BE2C (cell line): Measurements from ENCODE around the gene SPSB4.

Source experiments
- DNase-seq: peaks from one replicate; pipeline ENCODE4 v3.0.0-alpha.2; 2020
- H3K27me3 ChIP-seq: fragments of 250-450 bp; sonication (Bioruptor Pico); 2 replicates; pipeline ENCODE4 v1.5.1; 2020; ENCODE audit warnings: mild to moderate bottlenecking
- H3K36me3 ChIP-seq: fragments of 250-450 bp; sonication (Bioruptor Pico); 2 replicates; pipeline ENCODE4 v1.5.1; 2020; ENCODE audit warnings: mild to moderate bottlenecking
- H3K4me1 ChIP-seq: fragments of 250-450 bp; sonication (Bioruptor Pico); 2 replicates; pipeline ENCODE4 v1.5.1; 2020
- H3K4me3 ChIP-seq: 2 replicates; pipeline ENCODE4 v1.5.1; 2011; ENCODE audit warnings: low read depth, low read length
- H3K9me3 ChIP-seq: fragments of 250-450 bp; sonication (Bioruptor Pico); 2 replicates; pipeline ENCODE4 v1.5.1; 2020
- TF ChIP-seq, protein P1 (sequence below): IDR thresholded peaks from 2 replicates; pipeline ENCODE4 v1.5.1; 2012; ENCODE audit warnings: mild to moderate bottlenecking, low read depth, low read length

SPSB4 gene

DNA sequence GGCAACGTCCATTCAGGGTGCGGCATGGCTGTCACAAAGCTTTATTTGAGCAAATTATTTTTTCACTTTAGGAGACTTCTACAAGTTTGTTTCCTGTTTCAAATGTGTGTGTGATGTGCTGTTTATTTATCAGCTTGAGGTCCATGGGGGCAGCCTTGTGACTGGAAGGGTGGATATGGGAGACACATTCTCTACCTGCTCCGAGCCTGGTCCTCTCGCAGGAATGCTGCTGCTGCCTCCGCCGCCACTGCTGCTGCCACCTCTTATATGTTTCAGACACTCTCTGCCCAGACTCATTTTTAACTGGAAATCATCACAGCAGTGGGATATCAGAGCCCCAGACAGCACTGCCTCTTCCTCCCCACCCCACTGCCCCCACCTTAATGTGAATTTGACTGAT is 97.0 kb downstream of the SPSB4 start:
- no peaks in the 10 kb centered on the region; the same call in none of the 2 replicates for H3K9me3 ChIP-seq
- TF ChIP-seq, protein P1, sequence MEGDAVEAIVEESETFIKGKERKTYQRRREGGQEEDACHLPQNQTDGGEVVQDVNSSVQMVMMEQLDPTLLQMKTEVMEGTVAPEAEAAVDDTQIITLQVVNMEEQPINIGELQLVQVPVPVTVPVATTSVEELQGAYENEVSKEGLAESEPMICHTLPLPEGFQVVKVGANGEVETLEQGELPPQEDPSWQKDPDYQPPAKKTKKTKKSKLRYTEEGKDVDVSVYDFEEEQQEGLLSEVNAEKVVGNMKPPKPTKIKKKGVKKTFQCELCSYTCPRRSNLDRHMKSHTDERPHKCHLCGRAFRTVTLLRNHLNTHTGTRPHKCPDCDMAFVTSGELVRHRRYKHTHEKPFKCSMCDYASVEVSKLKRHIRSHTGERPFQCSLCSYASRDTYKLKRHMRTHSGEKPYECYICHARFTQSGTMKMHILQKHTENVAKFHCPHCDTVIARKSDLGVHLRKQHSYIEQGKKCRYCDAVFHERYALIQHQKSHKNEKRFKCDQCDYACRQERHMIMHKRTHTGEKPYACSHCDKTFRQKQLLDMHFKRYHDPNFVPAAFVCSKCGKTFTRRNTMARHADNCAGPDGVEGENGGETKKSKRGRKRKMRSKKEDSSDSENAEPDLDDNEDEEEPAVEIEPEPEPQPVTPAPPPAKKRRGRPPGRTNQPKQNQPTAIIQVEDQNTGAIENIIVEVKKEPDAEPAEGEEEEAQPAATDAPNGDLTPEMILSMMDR = no peak
- H3K4me1 ChIP-seq = no peaks in the 10 kb centered on the region
- peaks cover 13% of the 10 kb centered on the region for H3K36me3 ChIP-seq
- DNase-seq = no peak
- H3K4me3 ChIP-seq = no peak overlapping the region
- no peaks in the 10 kb centered on the region for H3K27me3 ChIP-seq

DNA sequence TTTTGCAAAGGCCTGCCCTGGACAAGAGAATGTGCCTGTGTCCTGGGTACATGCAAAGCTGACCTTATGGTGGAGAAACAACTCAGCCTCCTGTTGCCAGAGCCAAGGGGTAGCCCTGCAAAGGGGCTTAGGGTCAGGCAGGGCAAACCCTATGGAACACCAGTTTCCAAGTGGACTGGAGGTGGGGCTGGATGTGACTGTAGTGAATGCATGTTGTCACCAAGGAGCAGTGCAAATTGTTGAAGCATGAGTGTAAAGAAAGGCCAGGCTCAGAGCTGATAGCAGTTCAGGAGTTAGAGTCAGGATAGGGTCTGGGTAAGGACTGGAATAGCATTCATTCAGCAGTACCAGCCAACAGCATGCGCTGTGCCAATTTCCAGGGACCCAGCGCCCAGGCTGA is 97.6 kb downstream of the SPSB4 start:
- Histone ChIP-seq H3K4me3 (no peak overlapping the region), H3K4me1 (no peaks in the 10 kb centered on the region), H3K27me3 (no peaks in the 10 kb centered on the region), H3K36me3 (peaks cover 13% of the 10 kb centered on the region), H3K9me3 (no peaks in the 10 kb centered on the region; the same call in 1 of the 2 replicates)
- DNase-seq = no peak
- TF ChIP-seq, protein P1 = no peak

DNA sequence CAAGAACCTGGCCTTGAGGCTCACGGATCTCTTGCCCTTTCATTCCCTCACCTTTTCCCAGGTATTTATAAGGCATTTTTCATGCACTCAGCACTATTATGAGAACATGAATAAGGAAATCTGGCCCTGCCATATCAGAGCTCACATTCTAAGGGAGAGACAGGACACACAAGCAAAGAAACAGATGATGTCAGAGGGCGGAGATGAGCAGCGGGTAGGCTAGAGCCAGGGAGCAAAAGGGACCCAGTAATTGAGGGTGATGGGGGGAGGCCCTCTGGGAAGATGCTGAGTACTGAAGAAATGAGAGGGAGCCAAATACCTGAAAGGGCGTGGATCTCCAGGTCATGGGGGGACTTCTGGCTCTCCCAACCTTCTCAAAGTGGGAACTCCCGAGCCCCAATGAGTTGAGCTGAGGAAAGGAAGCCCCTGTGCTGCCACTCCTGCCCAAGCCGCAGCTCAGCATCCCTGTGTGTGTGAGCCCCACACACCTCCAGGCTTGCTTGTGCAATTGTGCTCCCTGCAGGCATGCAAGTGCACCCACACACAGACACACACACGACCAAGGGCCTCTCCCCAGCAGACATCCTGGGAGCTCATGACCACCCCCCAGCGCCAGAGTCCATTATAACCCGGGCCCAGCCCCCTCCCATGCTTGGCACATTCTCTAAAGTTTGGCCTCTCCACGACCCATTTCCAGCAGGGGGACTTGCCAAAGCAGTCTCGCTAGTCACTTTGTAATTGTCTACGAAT is 99.1 kb downstream of the SPSB4 start:
- H3K9me3 ChIP-seq = no peaks in the 10 kb centered on the region
- H3K4me1 ChIP-seq = no peaks in the 10 kb centered on the region
- peaks cover 5% of the 10 kb centered on the region for H3K36me3 ChIP-seq
- no peak for DNase-seq
- TF ChIP-seq, protein P1 = no peak
- H3K4me3 ChIP-seq = no peak overlapping the region
- H3K27me3 ChIP-seq = no peaks in the 10 kb centered on the region

DNA sequence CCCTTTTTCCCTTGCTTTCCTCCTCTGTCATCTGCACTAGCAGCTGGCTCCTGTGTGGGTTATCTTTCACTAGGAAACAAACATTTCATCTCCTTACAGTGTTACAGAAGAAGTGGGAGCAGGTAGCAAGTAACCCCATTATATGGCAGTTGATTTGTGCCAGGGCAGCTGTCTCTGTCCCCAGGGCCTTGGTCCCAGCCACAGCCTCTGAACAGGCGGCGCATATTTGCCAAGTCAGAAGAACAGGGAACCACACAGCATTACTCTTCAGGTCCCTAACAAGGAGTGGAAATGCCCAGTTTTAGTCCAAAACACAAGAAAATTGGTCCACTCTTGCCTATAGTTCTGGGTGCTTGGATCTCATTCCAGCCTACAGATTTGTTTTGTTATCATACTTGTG is 99.8 kb downstream of the SPSB4 start:
- Histone ChIP-seq H3K4me1 (no peaks in the 10 kb centered on the region), H3K4me3 (no peak overlapping the region), H3K9me3 (no peaks in the 10 kb centered on the region), H3K36me3 (peaks cover 5% of the 10 kb centered on the region), H3K27me3 (no peaks in the 10 kb centered on the region)
- no peak for DNase-seq
- TF ChIP-seq, protein P1 = no peak

DNA sequence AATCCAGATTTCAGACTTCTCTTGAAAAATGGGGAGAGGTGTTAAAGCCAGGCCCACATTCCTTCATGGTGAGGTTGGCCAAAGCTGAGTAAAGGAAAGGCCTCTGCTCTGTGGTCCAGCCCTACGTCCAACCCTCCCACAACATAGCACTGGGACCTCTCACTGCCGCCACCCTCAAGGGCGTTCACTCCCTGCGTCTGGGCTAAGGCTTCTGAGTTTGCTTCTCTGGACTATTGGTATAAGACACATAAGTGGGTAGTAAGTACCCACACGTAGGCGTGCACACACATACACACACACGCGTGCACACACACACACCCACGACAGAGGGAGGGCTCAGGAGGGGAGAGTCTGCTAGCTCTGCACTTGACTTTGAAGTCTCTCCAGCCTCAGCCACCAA is 100.3 kb downstream of the SPSB4 start:
- TF ChIP-seq, protein P1 = no peak
- no peak for DNase-seq
- H3K4me1 ChIP-seq = no peaks in the 10 kb centered on the region
- H3K36me3 ChIP-seq = peaks cover 5% of the 10 kb centered on the region
- H3K4me3 ChIP-seq = no peak overlapping the region
- H3K9me3 ChIP-seq = no peaks in the 10 kb centered on the region
- no peaks in the 10 kb centered on the region for H3K27me3 ChIP-seq

DNA sequence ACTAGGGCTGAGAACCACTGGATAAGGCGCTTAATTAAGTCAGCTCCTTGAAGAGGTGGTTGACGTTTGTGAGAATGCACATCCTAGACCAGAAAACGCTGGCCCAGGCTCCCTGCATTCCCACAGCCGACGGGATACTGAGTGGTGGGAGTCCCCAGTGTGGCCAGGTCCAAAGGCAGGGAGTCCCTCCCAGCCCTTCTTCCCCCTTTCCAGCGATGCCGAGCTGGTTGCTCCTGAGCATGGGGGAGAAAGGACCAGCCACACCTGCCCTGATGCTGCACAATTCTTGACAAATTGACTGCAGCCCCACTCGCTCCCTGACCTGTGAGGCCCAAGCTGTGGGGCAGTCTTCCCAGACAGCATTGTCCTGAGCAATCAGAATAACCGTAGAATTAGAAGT is 101.0 kb downstream of the SPSB4 start:
- TF ChIP-seq, protein P1 = no peak
- H3K36me3 ChIP-seq = peaks cover under 1% of the 10 kb centered on the region

More for the DNA sequence above, 101.0 kb downstream of the SPSB4 start:
- Histone ChIP-seq H3K9me3 (no peaks in the 10 kb centered on the region), H3K27me3 (no peaks in the 10 kb centered on the region), H3K4me3 (no peak overlapping the region), H3K4me1 (no peaks in the 10 kb centered on the region)
- DNase-seq = no peak
